A673 (cell line): ENCODE measurements around the gene SRCAP.
"Not testable (repeated sequence)": the region's sequence is repeated elsewhere in the genome, so short reads cannot be mapped to it uniquely, and the experiment has no call there.

Experiments used
- CTCF ChIP-seq: fragments of 300-800, 200-600 bp; sonication (generic); conservative IDR thresholded peaks from 2 replicates; pipeline ENCODE4 v1.5.1; 2017; ENCODE audit warnings: low read depth, mild to moderate bottlenecking, antibody characterized with exemption, low read length, moderate library complexity, mixed read lengths
- EZH2 ChIP-seq: fragments of 200-600 bp; sonication (generic); IDR thresholded peaks from 2 replicates; pipeline ENCODE4 v1.6.1; 2017; ENCODE audit warnings: borderline replicate concordance, low read depth, mild to moderate bottlenecking, mixed read lengths, antibody characterized with exemption, low read length; ENCODE audit not compliant: poor library complexity, severe bottlenecking

GRCh38 chr16:30703071-30703470 is 4.1 kb downstream of the SRCAP start:
- TF ChIP-seq CTCF, EZH2: not testable (repeated sequence)
